ENCODE results near the gene TK2. TPM values are rescaled to one million over a fixed set of nuclear protein-coding genes. Genes with fewer than 3 reads are reported as not detected.
A peak's percentile ranks its signal among the peaks of the same experiment; 100 is the strongest.

TK2 gene
- polyA plus RNA-seq, 2 of the 4 experiments (the other 2 are of a cell fraction): 13.9 to 29.5 TPM

DNA sequence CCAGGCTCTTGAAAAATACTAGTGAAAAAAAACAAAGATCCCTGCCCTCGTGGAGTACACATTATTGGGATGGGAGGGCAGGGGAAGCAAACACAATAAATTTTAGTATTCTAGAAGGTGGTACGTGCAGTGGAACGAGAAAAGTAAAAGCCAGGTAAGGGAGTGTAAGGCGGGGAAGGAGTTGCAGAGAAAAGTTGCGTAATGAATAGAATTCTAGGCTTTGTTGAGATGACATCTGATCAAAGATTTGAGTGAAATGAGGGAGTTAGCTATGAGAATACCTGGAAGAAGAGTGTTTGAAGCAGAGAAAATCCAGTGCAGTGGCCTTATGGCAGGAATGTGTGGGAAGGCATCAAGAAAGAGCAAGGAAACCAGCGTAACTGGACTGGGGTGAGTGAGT lies 4.6 kb upstream of the TK2 start:
- Histone ChIP-seq H3K4me3 (no peak overlapping the region), H3K27ac (no peak overlapping the region), H3K9me3 (no peaks in the 10 kb centered on the region), H3K4me1 (peaks cover 32% of the 10 kb centered on the region), H3K4me2 (no peak overlapping the region)
- DNase-seq (ENCODE audit: low read depth in 1 of 2, low spot score in 1 of 2) (no peak), ATAC-seq (no peak), FAIRE-seq (no peak)
- WGBS (ENCODE audit: missing lambda C conversion rate): 92% methylated on average over 6 of the region's 6 CpGs
- POLR2A ChIA-PET: no interaction called here
- TF ChIP-seq, protein P1, sequence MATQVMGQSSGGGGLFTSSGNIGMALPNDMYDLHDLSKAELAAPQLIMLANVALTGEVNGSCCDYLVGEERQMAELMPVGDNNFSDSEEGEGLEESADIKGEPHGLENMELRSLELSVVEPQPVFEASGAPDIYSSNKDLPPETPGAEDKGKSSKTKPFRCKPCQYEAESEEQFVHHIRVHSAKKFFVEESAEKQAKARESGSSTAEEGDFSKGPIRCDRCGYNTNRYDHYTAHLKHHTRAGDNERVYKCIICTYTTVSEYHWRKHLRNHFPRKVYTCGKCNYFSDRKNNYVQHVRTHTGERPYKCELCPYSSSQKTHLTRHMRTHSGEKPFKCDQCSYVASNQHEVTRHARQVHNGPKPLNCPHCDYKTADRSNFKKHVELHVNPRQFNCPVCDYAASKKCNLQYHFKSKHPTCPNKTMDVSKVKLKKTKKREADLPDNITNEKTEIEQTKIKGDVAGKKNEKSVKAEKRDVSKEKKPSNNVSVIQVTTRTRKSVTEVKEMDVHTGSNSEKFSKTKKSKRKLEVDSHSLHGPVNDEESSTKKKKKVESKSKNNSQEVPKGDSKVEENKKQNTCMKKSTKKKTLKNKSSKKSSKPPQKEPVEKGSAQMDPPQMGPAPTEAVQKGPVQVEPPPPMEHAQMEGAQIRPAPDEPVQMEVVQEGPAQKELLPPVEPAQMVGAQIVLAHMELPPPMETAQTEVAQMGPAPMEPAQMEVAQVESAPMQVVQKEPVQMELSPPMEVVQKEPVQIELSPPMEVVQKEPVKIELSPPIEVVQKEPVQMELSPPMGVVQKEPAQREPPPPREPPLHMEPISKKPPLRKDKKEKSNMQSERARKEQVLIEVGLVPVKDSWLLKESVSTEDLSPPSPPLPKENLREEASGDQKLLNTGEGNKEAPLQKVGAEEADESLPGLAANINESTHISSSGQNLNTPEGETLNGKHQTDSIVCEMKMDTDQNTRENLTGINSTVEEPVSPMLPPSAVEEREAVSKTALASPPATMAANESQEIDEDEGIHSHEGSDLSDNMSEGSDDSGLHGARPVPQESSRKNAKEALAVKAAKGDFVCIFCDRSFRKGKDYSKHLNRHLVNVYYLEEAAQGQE (IDR thresholded peaks at IDR 0.05): no peak
- peak; percentile 45 to 56; a peak in 3 of 4 replicates for TF ChIP-seq CEBPB (IDR thresholded peaks at IDR 0.05)
- CTCF ChIA-PET: interaction anchor here (1.0 to 2.0 kb wide), 2 partner anchors 8 to 148 kb away, joined by 4 to 8 read pairs; no protein-coding TSS in a partner anchor

DNA sequence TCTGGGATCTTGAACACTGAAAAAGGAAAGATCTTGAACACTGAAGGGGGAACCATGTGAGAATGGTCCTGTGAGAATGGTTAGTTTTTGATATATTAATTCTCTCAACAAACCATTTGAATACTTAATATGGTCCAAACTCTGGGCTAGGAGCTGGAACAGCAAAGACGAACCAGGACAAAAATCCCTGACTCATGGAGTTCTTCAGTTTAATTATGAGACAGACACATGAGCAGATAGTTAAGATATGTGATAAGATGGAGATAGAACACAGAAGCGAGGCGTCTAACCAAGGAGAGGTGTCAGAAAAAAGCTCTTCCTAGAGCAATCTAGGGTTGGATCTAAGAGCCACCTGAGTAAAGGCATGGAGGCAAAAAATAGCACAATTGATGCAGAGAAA lies 4.1 kb upstream of the TK2 start:
- no peak overlapping the region for H3K27ac ChIP-seq
- no peak for TF ChIP-seq HEYL (CRISPR knock-in tag; IDR thresholded peaks at IDR 0.05)
- TF ChIP-seq MAFK (IDR thresholded peaks at IDR 0.05; ENCODE audit: partially characterized antibody): peak; percentile 27
- FAIRE-seq: no peak
- H3K4me3 ChIP-seq: no peak overlapping the region
- H3K9me3 ChIP-seq: no peaks in the 10 kb centered on the region
- H3K4me2 ChIP-seq: peak overlapping the region; percentile 92; the same call in 2 of the 3 replicates
- ATAC-seq: no peak
- no peak for DNase-seq (ENCODE audit: low read depth in 1 of 2, low spot score in 1 of 2)
- POLR2A ChIA-PET: no interaction called here
- 93% methylated on average over 3 of the region's 3 CpGs for WGBS (ENCODE audit: missing lambda C conversion rate)
- CTCF ChIA-PET: interaction anchor here (1.0 to 2.0 kb wide), 2 partner anchors 9 to 147 kb away, joined by 4 to 8 read pairs; no protein-coding TSS in a partner anchor
- H3K4me1 ChIP-seq: peaks cover 36% of the 10 kb centered on the region

DNA sequence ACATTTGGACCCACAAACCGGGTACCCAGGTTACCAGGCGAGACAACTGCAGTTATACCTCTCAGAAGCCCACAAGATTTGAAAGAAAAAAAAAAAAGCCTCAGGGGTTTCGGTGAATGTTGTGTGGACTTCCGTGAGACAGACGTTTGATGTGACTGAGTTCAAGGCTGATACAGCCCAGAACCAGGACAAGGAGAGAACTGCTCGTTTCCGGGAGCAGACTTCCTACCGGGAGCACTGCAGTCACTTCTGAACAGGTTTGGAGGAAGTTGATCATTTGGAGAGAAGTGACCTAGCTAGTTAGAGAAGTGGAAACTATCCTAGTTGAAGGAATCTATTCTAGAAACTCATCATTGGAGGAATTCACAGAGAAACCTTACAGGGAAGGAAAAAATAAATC lies 3.3 kb upstream of the TK2 start:
- peaks cover 40% of the 10 kb centered on the region for H3K4me1 ChIP-seq
- CTCF ChIA-PET: interaction anchor here (1.9 to 2.2 kb wide), 3 partner anchors 10 to 146 kb away, joined by 8 to 10 read pairs (median 8); no protein-coding TSS in a partner anchor
- no peak for DNase-seq (ENCODE audit: low read depth in 1 of 2, low spot score in 1 of 2)

More for the DNA sequence above, 3.3 kb upstream of the TK2 start:
- no peak for FAIRE-seq
- WGBS (ENCODE audit: missing lambda C conversion rate): 71% methylated on average over 8 of the region's 8 CpGs
- POLR2A ChIA-PET: interaction anchor here (1.0 to 1.7 kb wide), 3 partner anchors 42 to 278 kb away, joined by 3 to 13 read pairs (median 8); partner anchors contain the start of genes CMTM3 and NAE1
- ATAC-seq: no peak
- no peaks in the 10 kb centered on the region for H3K9me3 ChIP-seq
- TF ChIP-seq ZSCAN20 (CRISPR knock-in tag; IDR thresholded peaks at IDR 0.05): no peak
- no peak for TF ChIP-seq PHF8 (IDR thresholded peaks at IDR 0.05; ENCODE audit: borderline replicate concordance, low read depth)
- no peak for TF ChIP-seq RNF2 (IDR thresholded peaks at IDR 0.05; ENCODE audit: borderline replicate concordance, low read depth)
- TF ChIP-seq FOSL2 (IDR thresholded peaks at IDR 0.05): no peak
- no peak for TF ChIP-seq FOSL2 (CRISPR knock-in tag; IDR thresholded peaks at IDR 0.05)
- TF ChIP-seq, protein P2, sequence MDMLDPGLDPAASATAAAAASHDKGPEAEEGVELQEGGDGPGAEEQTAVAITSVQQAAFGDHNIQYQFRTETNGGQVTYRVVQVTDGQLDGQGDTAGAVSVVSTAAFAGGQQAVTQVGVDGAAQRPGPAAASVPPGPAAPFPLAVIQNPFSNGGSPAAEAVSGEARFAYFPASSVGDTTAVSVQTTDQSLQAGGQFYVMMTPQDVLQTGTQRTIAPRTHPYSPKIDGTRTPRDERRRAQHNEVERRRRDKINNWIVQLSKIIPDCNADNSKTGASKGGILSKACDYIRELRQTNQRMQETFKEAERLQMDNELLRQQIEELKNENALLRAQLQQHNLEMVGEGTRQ (IDR thresholded peaks at IDR 0.05): no peak
- TF ChIP-seq ZNF302 (CRISPR knock-in tag; IDR thresholded peaks at IDR 0.05): no peak
- TF ChIP-seq EHMT2 (IDR thresholded peaks at IDR 0.05; ENCODE audit: low read depth): no peak
- no peak for TF ChIP-seq ZFP36 (IDR thresholded peaks at IDR 0.05; ENCODE audit: borderline replicate concordance, partially characterized antibody)
- TF ChIP-seq, protein P3, sequence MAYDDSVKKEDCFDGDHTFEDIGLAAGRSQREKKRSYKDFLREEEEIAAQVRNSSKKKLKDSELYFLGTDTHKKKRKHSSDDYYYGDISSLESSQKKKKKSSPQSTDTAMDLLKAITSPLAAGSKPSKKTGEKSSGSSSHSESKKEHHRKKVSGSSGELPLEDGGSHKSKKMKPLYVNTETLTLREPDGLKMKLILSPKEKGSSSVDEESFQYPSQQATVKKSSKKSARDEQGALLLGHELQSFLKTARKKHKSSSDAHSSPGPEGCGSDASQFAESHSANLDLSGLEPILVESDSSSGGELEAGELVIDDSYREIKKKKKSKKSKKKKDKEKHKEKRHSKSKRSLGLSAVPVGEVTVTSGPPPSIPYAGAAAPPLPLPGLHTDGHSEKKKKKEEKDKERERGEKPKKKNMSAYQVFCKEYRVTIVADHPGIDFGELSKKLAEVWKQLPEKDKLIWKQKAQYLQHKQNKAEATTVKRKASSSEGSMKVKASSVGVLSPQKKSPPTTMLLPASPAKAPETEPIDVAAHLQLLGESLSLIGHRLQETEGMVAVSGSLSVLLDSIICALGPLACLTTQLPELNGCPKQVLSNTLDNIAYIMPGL (CRISPR knock-in tag; IDR thresholded peaks at IDR 0.05; ENCODE audit: borderline replicate concordance): no peak
- TF ChIP-seq TP53 (CRISPR knock-in tag; IDR thresholded peaks at IDR 0.05): no peak
- TF ChIP-seq JUNB (IDR thresholded peaks at IDR 0.05): no peak
- peak overlapping the region; percentile 90 to 91; a peak in 5 of 6 replicates for H3K27ac ChIP-seq
- peak overlapping the region; percentile 92 for H3K4me2 ChIP-seq
- peak overlapping the region; percentile 51 for H3K4me3 ChIP-seq
